Measurements from ENCODE around the gene MAGI2. TPM values are rescaled to one million over a fixed set of nuclear protein-coding genes. Genes with fewer than 3 reads are reported as not detected.

The MAGI2 gene
- total RNA-seq, 1 experiment from 2014 or later: 2.0 TPM

GRCh38 chr7:78720066-78720465, 733.4 kb downstream of the MAGI2 start:
- no peak for DNase-seq (ENCODE audit: low read depth, low spot score)
- in situ Hi-C loops (cut with HindIII; ENCODE audit: low pct_unique_long_range_greater_than_20kb, low sequenced_read_pairs): no loop called here

- in situ Hi-C loops (cut with HindIII; ENCODE audit: low pct_unique_long_range_greater_than_20kb, low sequenced_read_pairs): no loop called here
- DNase-seq (ENCODE audit: low read depth, low spot score): no peak
Measured at GRCh38 chr7:78718212-78718611, 735.3 kb downstream of the MAGI2 start.

GRCh38 chr7:78716876-78717275, 736.6 kb downstream of the MAGI2 start:
- no peak for DNase-seq (ENCODE audit: low read depth, low spot score)
- in situ Hi-C loops (cut with HindIII; ENCODE audit: low pct_unique_long_range_greater_than_20kb, low sequenced_read_pairs): no loop called here

- no peak for DNase-seq (ENCODE audit: low read depth, low spot score)
- in situ Hi-C loops (cut with HindIII; ENCODE audit: low pct_unique_long_range_greater_than_20kb, low sequenced_read_pairs): no loop called here
Measured at GRCh38 chr7:78714356-78714755, 739.1 kb downstream of the MAGI2 start.

- in situ Hi-C loops (cut with HindIII; ENCODE audit: low pct_unique_long_range_greater_than_20kb, low sequenced_read_pairs): no loop called here
- DNase-seq (ENCODE audit: low read depth, low spot score): no peak
Measured at GRCh38 chr7:78712111-78712510, 741.4 kb downstream of the MAGI2 start.

- in situ Hi-C loops (cut with HindIII; ENCODE audit: low pct_unique_long_range_greater_than_20kb, low sequenced_read_pairs): no loop called here
- DNase-seq (ENCODE audit: low read depth, low spot score): no peak
Measured at GRCh38 chr7:78709658-78710057, 743.8 kb downstream of the MAGI2 start.

GRCh38 chr7:78704504-78704903, 749.0 kb downstream of the MAGI2 start:
- DNase-seq (ENCODE audit: low read depth, low spot score): no peak
- in situ Hi-C loops (cut with HindIII; ENCODE audit: low pct_unique_long_range_greater_than_20kb, low sequenced_read_pairs): no loop called here

GRCh38 chr7:78703391-78703790, 750.1 kb downstream of the MAGI2 start:
- in situ Hi-C loops (cut with HindIII; ENCODE audit: low pct_unique_long_range_greater_than_20kb, low sequenced_read_pairs): no loop called here
- no peak for DNase-seq (ENCODE audit: low read depth, low spot score)

- in situ Hi-C loops (cut with HindIII; ENCODE audit: low pct_unique_long_range_greater_than_20kb, low sequenced_read_pairs): no loop called here
- no peak for DNase-seq (ENCODE audit: low read depth, low spot score)
Measured at GRCh38 chr7:78702770-78703169, 750.7 kb downstream of the MAGI2 start.

GRCh38 chr7:78695826-78696225, 757.6 kb downstream of the MAGI2 start:
- in situ Hi-C loops (cut with HindIII; ENCODE audit: low pct_unique_long_range_greater_than_20kb, low sequenced_read_pairs): no loop called here
- no peak for DNase-seq (ENCODE audit: low read depth, low spot score)

- in situ Hi-C loops (cut with HindIII; ENCODE audit: low pct_unique_long_range_greater_than_20kb, low sequenced_read_pairs): no loop called here
- DNase-seq (ENCODE audit: low read depth, low spot score): no peak
Measured at GRCh38 chr7:78691584-78691983, 761.9 kb downstream of the MAGI2 start.

GRCh38 chr7:78690174-78690573, 763.3 kb downstream of the MAGI2 start:
- no peak for DNase-seq (ENCODE audit: low read depth, low spot score)
- in situ Hi-C loops (cut with HindIII; ENCODE audit: low pct_unique_long_range_greater_than_20kb, low sequenced_read_pairs): no loop called here

- no peak for DNase-seq (ENCODE audit: low read depth, low spot score)
- in situ Hi-C loops (cut with HindIII; ENCODE audit: low pct_unique_long_range_greater_than_20kb, low sequenced_read_pairs): no loop called here
Measured at GRCh38 chr7:78688376-78688775, 765.1 kb downstream of the MAGI2 start.

- in situ Hi-C loops (cut with HindIII; ENCODE audit: low pct_unique_long_range_greater_than_20kb, low sequenced_read_pairs): no loop called here
- DNase-seq (ENCODE audit: low read depth, low spot score): no peak
Measured at GRCh38 chr7:78686189-78686588, 767.3 kb downstream of the MAGI2 start.

GRCh38 chr7:78684201-78684600, 769.3 kb downstream of the MAGI2 start:
- no peak for DNase-seq (ENCODE audit: low read depth, low spot score)
- in situ Hi-C loops (cut with HindIII; ENCODE audit: low pct_unique_long_range_greater_than_20kb, low sequenced_read_pairs): no loop called here

GRCh38 chr7:78683566-78683965, 769.9 kb downstream of the MAGI2 start:
- DNase-seq (ENCODE audit: low read depth, low spot score): peak; percentile 51
- in situ Hi-C loops (cut with HindIII; ENCODE audit: low pct_unique_long_range_greater_than_20kb, low sequenced_read_pairs): no loop called here

- no peak for DNase-seq (ENCODE audit: low read depth, low spot score)
- in situ Hi-C loops (cut with HindIII; ENCODE audit: low pct_unique_long_range_greater_than_20kb, low sequenced_read_pairs): no loop called here
Measured at GRCh38 chr7:78679112-78679876, 774.2 kb downstream of the MAGI2 start.

- no peak for DNase-seq (ENCODE audit: low read depth, low spot score)
Measured at GRCh38 chr7:78677391-78677790, 776.1 kb downstream of the MAGI2 start.

GRCh38 chr7:78675511-78675910, 778.0 kb downstream of the MAGI2 start:
- in situ Hi-C loops (cut with HindIII; ENCODE audit: low pct_unique_long_range_greater_than_20kb, low sequenced_read_pairs): no loop called here
- no peak for DNase-seq (ENCODE audit: low read depth, low spot score)

More at GRCh38 chr7:78677391-78677790, 776.1 kb downstream of the MAGI2 start:
- in situ Hi-C loops (cut with HindIII; ENCODE audit: low pct_unique_long_range_greater_than_20kb, low sequenced_read_pairs): no loop called here

GRCh38 chr7:78673272-78673671, 780.2 kb downstream of the MAGI2 start:
- DNase-seq (ENCODE audit: low read depth, low spot score): no peak
- in situ Hi-C loops (cut with HindIII; ENCODE audit: low pct_unique_long_range_greater_than_20kb, low sequenced_read_pairs): no loop called here

Data from SK-MEL-5 (cell line).